Lower lobe of right lung (tissue), 2 donors: ENCODE results near the gene ST6GAL2. TPM values are rescaled to one million over a fixed set of nuclear protein-coding genes. Genes with fewer than 3 reads are reported as not detected.
A peak's percentile ranks its signal among the peaks of the same experiment; 100 is the strongest.

Experiments
- ATAC-seq, 2 donors: fragments of 200-7000 bp; cut with Tn5 transposase; one replicate each; pipeline ENCODE4 v1.9.1; 2020 to 2022; ENCODE audit warnings: mild to moderate bottlenecking in 2 of 2, moderate library complexity in 2 of 2
- DNase-seq: peaks from one replicate; pipeline ENCODE4 v3.0.0-alpha.2; 2020
- H3K27ac ChIP-seq: fragments of 200-600 bp; one replicate; pipeline ENCODE4 v1.8.0; 2022
- H3K27me3 ChIP-seq: fragments of 200-600 bp; one replicate; pipeline ENCODE4 v1.8.0; 2022; ENCODE audit warnings: low read depth
- H3K36me3 ChIP-seq: fragments of 200-600 bp; one replicate; pipeline ENCODE4 v1.8.0; 2022; ENCODE audit warnings: mild to moderate bottlenecking
- H3K4me1 ChIP-seq: fragments of 200-600 bp; one replicate; pipeline ENCODE4 v1.8.0; 2022
- H3K4me3 ChIP-seq: fragments of 200-600 bp; one replicate; pipeline ENCODE4 v1.8.0; 2022; ENCODE audit warnings: mild to moderate bottlenecking
- H3K9me3 ChIP-seq: fragments of 200-600 bp; one replicate; pipeline ENCODE4 v1.8.0; 2022
- intact Hi-C: fragments of 100-400 bp; cut with DNase I; formaldehyde crosslinking; loops from one replicate; pipeline ENCODE4 v1.11.0; 2022
- total RNA-seq: library from RNA; stranded (reverse); fragmentation: NEBNext Ultra II Directional; extraction: Animal tissue kit (Norgen Biotek cat#: 25700); gene quantifications from one replicate; pipeline ENCODE4 v1.2.1, GENCODE V29; 2021
- TF ChIP-seq, protein P1 (sequence below): fragments of 200-600 bp; IDR thresholded peaks from one replicate; pipeline ENCODE4 v1.8.0; 2022; ENCODE audit warnings: antibody characterized with exemption, mild to moderate bottlenecking
- donor health status: DM: no; HTN: yes; CAD: no; lungs with severe emphysema.

Gene ST6GAL2
- total RNA-seq, 1 donor from 2014 or later: 0.92 TPM

DNA sequence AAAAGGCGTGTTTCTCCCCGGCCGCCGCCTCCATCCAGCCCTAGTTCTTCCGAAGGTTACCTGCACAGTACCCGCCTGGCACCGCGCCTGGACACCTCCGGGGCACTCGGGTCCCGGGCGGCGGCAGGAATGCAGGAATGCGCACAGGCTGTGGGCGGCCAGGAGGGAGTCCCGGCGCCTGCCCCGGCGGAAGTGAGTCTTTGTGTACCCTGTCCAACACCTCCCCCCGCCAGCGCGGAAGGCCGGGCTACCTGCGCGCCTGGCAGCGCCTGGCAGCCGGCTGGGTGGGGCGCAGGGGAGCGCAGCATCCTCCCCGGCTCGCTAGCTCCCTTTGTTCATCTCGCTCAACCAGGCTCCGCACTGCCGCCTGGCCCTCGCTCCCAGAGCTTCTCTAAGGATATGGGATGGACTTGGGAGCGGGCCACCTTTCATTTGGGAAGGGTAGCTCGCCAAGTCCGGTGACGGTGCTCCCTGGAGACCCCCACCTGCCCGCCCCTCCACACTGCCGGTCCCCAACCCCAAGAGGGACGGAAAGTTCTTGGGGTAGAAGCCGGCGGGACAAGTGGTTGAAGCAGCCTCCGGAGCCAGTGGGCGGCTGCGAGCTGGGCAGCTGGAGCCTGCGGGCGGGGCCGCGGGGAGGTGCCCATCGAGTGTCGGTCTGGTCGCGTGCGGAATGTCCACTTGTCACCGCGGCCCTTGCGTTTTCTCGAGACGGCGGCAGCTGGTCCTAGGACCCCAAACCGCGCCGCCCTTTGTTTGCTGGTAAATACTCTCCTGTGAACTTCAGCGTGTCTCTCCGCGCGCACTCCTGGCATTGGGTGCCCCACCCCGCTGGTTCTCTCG, 1.2 kb upstream of the ST6GAL2 start:
- Histone ChIP-seq H3K4me1 (peaks cover 11% of the 10 kb centered on the region), H3K27me3 (peaks cover 35% of the 10 kb centered on the region), H3K36me3 (no peaks in the 10 kb centered on the region), H3K27ac (no peak overlapping the region), H3K9me3 (no peaks in the 10 kb centered on the region), H3K4me3 (peak overlapping the region; percentile 49)
- peak; percentile 85 to 89 for ATAC-seq
- TF ChIP-seq, protein P1, sequence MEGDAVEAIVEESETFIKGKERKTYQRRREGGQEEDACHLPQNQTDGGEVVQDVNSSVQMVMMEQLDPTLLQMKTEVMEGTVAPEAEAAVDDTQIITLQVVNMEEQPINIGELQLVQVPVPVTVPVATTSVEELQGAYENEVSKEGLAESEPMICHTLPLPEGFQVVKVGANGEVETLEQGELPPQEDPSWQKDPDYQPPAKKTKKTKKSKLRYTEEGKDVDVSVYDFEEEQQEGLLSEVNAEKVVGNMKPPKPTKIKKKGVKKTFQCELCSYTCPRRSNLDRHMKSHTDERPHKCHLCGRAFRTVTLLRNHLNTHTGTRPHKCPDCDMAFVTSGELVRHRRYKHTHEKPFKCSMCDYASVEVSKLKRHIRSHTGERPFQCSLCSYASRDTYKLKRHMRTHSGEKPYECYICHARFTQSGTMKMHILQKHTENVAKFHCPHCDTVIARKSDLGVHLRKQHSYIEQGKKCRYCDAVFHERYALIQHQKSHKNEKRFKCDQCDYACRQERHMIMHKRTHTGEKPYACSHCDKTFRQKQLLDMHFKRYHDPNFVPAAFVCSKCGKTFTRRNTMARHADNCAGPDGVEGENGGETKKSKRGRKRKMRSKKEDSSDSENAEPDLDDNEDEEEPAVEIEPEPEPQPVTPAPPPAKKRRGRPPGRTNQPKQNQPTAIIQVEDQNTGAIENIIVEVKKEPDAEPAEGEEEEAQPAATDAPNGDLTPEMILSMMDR: no peak
- intact Hi-C loops: no loop called here
- DNase-seq: peak; percentile 57

DNA sequence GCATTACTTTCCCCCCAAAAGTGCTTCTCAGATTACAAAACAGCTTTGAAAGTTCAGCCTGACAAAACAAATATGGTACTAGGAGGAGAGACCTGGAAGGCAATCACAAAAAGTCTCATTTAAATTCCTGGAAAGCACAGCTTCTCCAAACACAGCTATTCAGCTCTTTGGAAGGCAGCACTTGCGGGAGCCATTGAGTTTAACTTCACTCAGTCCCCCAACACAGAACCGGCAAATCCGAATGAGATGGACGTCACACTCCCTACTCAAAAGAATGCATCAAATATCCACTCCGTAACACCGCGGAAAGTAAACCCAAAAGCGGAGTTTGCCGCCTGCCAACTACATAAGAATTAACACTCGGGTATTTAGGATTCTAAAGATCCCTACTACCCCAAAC, 638 bp downstream of the ST6GAL2 start:
- TF ChIP-seq, protein P1: no peak
- Histone ChIP-seq H3K27ac (no peak overlapping the region), H3K9me3 (no peaks in the 10 kb centered on the region), H3K27me3 (peaks cover 35% of the 10 kb centered on the region), H3K36me3 (no peaks in the 10 kb centered on the region), H3K4me3 (peak overlapping the region; percentile 49), H3K4me1 (peaks cover 11% of the 10 kb centered on the region)
- intact Hi-C loops: no loop called here
- ATAC-seq (no peak), DNase-seq (no peak)

DNA sequence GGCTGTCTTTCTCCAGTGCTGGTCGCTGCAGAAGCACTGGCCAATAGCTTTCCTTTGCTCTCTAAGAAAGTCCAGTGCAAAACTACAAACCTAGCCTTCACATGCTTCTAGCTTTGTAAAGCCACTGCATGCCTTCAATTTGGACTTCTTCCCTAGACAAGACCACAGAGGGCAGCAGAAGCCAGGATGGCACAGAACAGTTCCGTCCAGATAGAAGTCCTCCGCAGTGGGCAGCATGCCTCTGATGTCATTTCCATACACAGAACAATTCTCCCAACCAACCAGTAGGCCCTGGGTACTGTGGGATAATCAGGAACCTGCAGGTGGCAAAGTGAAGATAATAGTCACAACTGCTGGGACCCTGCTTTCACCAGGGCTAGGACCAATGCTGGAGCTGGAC, 3.3 kb downstream of the ST6GAL2 start:
- peaks cover 30% of the 10 kb centered on the region for H3K27me3 ChIP-seq
- H3K9me3 ChIP-seq: no peaks in the 10 kb centered on the region
- TF ChIP-seq, protein P1: no peak
- DNase-seq (no peak), ATAC-seq (no peak)
- peaks cover 11% of the 10 kb centered on the region for H3K4me1 ChIP-seq
- H3K36me3 ChIP-seq: no peaks in the 10 kb centered on the region
- H3K4me3 ChIP-seq: no peak overlapping the region
- H3K27ac ChIP-seq: no peak overlapping the region
- intact Hi-C loops: no loop called here

DNA sequence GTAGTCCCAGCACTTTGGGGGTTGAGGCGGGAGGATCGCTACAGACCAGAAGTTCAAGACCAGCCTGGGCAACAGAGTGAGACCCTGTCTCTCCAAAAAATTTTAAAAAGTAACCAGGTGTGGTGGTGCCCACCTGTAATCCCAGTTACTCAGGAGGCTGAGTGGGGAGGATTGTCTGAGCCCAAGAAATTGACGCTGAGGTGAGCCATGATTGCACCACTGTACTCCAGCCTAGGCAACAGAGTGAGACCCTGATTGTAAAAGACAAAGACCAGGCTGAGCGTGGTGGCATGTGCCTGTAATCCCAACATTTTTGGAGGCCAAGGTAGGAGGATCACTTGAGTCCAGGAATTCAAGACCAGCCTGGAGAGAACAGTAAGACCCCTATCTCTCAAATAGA, 7.8 kb downstream of the ST6GAL2 start:
- H3K9me3 ChIP-seq: no peaks in the 10 kb centered on the region
- intact Hi-C loops: no loop called here
- H3K27me3 ChIP-seq: peaks cover 4% of the 10 kb centered on the region
- ATAC-seq: no peak
- H3K27ac ChIP-seq: no peak overlapping the region
- TF ChIP-seq, protein P1: no peak
- H3K36me3 ChIP-seq: no peaks in the 10 kb centered on the region
- no peaks in the 10 kb centered on the region for H3K4me1 ChIP-seq
- DNase-seq: no peak
- no peak overlapping the region for H3K4me3 ChIP-seq

DNA sequence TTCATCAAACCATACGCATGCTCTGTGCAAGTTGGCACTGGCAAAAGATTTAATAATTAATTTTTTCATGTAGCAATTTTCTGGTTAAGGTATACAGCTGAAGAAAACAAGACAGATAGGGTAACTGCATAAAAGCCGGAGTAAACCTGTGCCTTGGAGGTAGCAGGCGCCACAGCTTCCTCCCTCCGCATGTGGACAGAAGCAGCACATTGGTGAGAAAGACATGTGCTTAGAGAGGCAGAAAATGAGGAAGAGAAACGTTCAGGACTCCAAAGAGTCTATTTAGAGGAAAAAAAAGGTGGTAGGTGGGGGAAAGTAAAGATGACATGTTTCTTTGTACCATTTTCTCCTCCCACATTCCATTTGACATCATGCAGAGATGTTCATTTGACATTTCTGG, 9.3 kb downstream of the ST6GAL2 start:
- intact Hi-C loops: no loop called here
- no peaks in the 10 kb centered on the region for H3K27me3 ChIP-seq
- no peak overlapping the region for H3K27ac ChIP-seq
- no peaks in the 10 kb centered on the region for H3K36me3 ChIP-seq
- H3K4me3 ChIP-seq: no peak overlapping the region
- no peak for DNase-seq
- no peaks in the 10 kb centered on the region for H3K9me3 ChIP-seq
- TF ChIP-seq, protein P1: no peak
- ATAC-seq: no peak
- H3K4me1 ChIP-seq: no peaks in the 10 kb centered on the region
